NOMO-1 treated with DMSO at 0.1 percent for 48 hours (cell line): Measurements from ENCODE around the gene COMMD4.

ENCODE experiments used
- DNase-seq: peaks from one replicate; lab custom pipeline; 2025; ENCODE audit not compliant: unreplicated experiment; lab: John Stamatoyannopoulos, UW

The COMMD4 gene

GRCh38 chr15:75355369-75355768, 19.5 kb downstream of the COMMD4 start:
- no peak for DNase-seq

- DNase-seq = no peak
Observed at GRCh38 chr15:75356006-75356405, 20.1 kb downstream of the COMMD4 start.

DNA sequence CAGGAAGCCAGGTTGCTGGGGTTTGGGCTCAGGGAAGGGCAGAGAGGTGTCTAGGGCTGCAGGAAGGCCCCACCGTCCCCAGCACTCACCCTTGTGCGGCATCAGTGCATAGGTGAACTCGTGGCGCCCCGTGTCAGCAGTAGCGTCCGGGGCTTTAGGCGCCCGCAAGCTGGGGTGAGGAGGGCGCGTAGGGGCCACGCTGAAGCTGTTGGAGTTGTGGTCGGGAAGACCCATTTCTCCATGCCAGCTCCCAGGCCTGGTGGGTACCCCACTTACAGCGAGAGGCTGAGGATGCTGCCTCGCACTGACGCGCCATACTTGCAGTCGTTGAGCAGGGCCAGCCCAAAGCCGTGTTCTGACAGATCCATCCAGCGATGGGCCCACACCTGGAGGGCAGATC, 20.7 kb downstream of the COMMD4 start:
- no peak for DNase-seq

- DNase-seq = no peak
Observed at GRCh38 chr15:75357976-75358673, 22.3 kb downstream of the COMMD4 start.

- DNase-seq = no peak
Observed at GRCh38 chr15:75358771-75359536, 23.1 kb downstream of the COMMD4 start.

DNA sequence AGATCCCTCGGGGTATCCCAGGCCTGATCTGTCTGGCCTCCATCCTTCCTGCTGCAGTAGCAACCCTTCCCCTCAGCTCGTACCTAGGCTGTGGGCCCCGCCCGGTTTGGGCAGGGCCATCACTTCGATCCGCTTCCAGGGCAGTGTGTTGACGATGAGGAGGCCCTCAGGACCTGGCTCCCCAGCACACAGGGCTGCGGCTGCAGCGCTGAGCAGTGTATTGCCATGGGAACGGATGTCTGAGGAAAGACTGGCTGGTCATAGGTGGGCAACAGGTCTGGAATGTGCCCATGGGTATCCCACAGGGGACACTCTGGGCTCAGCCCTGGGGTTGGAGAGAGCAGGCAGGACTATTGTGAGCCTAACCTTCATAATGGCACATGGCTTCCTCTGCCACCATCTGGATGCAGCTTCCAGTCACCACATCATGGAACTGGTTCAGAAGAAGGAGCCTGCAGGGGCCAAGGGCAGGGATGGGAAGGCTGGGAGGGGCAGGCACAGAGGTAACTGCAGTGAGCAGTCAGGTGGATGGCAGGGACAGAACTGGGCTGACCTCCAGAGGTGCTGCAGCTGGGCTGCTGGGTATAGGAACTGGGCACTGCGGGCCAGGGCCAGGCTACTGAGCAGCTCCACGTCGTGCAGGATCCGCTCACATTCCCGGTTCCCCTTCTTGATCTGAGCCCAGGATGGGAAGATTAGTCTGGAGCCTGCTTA, 23.8 kb downstream of the COMMD4 start:
- no peak for DNase-seq

- DNase-seq = no peak
Observed at GRCh38 chr15:75360391-75360790, 24.5 kb downstream of the COMMD4 start.

DNA sequence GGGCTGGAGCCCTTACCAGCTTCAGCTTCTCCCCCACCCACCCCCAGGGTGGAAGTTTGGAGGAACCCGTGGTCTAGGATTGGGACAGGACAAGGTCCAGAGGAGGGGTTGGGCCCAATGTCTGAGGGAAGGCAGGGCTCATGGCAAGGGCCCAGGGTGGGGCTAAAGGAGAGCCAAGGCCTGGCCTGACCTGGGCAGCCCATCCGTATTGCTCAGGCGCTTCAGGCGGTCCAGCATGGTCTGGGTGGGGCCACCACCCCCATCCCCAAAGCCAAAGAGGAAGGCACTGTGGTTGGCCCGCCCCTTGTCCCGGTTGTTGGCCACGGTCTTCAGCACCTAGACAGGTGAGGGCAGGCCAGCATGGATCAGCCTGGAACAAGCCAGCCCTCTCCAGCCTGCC, 25.0 kb downstream of the COMMD4 start:
- no peak for DNase-seq

DNA sequence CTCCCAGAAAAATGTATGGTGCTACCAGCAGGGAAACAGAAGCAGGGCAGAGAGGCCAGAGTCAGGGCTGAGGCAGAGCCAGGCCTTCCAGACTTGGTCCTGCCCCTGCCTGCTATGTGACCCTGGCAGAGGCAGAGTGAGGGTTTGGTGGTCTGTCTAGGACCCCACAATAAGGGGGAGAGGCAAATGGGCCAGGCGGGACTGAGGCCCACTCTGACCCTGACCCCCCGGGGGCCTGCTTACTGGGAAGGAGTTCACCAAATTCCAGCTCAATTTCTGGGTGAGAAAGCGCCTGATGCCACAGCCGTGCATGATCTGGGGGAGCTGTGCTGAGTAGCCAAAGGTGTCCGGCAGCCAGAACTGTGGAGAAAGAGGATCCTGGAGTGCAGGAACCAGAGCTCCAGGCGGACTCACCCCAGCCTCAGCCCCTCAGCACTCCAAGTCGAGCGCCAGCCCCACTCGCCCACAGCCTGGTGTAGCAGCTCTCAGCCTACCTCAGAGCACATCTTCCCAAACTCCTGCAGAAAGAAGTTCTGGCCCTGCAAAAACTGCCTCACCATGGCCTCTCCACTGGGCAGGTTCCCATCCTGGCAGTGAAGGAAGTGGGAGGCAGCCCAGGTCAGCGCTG, 25.6 kb downstream of the COMMD4 start:
- no peak for DNase-seq

GRCh38 chr15:75361989-75362641, 26.3 kb downstream of the COMMD4 start:
- no peak for DNase-seq

GRCh38 chr15:75362642-75363249, 26.9 kb downstream of the COMMD4 start:
- no peak for DNase-seq

- DNase-seq = no peak
Observed at GRCh38 chr15:75363786-75364185, 27.9 kb downstream of the COMMD4 start.

- no peak for DNase-seq
Observed at GRCh38 chr15:75364881-75365280, 29.0 kb downstream of the COMMD4 start.

DNA sequence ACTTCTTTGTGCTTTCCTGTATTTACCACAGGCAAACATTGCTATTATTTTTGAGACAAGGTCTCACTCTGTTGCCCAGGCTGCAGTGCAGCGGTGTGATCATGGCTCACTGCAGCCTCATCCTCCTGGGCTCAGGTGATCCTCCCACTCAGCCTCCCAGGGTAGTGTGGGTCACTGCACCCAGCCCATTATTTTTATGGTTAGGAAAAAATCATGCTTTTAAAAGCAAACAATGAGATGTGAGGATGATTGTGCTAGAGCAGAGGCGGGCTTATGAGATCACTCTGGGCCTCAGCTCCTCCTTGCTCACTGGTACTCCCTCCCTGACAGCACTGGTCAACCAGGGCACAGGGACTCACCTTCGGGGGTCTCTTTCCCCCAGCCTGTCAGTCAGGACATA, 30.3 kb downstream of the COMMD4 start:
- DNase-seq = no peak

DNA sequence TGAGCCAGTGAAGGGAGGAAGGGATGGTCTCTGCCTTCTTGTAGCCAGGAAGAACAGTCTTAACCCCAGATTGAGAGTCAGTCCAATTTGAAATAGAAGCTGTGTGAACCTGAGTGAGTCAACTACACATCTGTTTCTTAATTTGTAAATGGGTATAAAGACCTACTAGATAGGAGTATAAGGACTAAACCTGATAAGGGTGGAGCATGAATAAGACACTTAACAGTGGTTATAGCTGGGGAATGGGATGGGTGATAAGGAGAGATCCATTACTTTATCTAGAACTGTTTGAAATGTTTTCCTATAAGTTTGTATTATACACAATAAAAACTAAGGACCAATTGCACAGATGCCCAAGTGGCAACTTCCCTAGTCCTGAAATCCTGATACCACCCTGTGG, 31.1 kb downstream of the COMMD4 start:
- DNase-seq = no peak

DNA sequence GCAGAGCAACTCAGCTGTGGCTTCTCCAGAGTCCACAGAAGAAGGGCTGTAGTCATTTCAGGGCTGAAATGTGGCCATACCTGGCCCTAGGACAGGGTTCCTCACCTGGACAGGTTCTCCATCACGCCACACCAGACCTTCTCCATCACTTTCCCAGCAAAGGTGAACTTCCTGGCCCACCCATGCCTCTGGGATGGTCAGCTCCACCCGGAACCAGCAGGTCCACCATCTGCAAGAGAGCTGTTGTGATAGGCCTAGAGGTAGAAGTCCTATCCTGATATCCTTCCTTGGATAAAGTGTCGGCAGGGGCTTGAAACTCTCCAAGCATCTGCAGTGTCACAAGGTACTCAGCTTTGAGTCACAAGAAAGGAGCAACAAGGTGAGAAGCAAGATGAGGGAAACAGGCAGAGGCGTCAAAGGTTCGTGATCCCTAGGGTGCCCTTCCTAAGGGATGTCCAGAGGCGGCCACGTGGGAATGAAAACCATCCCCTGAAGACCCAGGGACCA, 31.6 kb downstream of the COMMD4 start:
- DNase-seq = no peak

DNA sequence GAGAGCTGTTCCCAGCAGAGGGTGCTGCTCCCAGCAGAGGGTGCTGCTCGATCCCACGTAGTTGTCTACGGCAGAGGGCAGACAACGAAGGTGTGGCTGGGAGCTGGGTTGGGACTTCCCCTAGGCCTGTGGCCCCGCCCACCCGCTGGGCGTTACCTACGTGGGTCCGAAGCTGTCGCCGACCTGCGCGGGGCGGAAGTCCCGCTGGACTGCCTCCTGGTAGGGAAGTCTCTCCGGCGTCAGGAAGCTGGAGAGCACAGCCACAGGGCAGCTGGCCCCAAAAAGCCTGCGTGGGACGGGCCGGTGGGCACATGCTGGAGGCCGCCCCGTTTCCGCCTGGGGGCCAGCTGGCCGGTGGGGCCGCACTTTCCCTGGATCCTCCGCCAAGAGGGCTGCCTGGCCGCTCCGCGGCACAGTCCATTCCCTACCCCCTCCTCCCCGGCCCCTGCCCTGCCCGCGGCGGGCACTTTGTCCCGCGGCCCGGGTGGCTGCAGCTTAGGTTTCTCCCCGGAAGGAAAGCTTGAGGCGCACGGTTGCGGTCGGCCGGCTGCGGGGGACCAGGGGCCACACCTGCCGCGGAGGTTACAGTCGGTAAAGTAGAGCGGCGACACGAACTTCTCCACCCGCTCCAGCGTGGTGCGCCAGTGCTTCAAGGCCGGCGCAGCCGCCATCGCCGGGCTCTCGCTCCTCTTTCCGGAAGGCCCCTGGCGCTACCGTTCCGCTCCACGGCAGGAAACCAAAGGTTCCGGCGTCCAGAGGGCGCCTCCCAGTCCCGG, 32.2 kb downstream of the COMMD4 start, which contains the start of gene MAN2C1:
MAN2C1 (minus strand) TSS at position 695 of the 776 bp plus-strand sequence; CDS start at position 671, 24 bp downstream.
- DNase-seq = peak; percentile 93

DNA sequence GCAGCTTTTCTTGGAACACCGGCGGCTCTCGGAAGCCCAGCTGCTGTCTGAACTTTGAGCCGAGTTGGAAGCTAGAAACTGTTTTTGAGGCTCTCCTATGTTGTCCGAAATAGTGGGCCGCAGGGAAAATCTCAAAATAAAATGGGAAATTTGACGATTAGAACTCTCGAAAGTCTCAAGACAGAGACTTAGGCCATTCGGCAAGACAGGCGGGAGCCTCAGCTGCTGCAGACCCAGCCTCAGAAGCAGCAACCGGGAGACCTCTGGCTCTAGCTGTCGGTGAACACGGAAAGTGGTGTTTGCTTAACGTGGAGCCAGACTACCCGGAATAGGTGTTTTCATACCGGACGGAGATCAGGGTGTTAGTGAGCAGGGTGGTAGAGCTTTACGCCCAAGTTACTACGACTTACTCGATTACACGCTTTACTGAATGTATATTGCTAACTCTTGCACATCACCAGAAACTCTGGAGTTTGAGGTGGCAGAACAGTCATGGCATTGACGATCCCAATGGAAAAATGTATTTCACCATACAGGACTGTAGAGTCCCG, 32.9 kb downstream of the COMMD4 start:
- no peak for DNase-seq

DNA sequence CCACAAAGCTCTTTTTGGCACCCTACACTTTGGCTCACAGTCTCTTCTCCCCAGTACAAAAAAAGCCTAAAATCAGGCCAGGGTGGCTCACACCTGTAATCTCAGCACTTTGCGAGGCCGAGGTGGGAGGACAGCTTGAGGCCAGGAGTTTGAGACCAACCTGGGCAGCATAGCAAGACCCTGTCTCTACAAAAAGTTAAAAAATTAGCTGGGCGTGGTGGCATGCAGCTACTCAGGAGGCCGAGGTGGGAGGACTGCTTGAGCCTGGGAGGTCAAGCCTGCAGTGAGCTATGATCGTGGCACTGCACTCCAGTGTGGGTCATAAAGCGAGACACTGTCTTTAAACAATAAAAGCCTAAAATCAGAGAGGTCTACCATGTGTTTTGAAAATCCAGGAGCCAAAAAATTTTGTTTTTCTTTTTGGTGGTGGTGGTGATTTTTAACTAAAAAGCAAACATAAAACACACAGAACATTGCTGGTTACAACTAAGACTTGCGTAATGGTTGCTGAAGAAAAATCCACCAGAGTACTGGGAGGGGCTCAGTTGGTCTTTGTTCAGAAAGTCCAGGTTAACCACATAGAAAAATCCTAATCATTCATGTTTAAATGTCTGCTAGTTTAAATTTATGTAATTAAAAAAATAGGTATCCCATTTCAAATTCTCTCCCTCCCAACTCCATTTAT, 34.2 kb downstream of the COMMD4 start:
- DNase-seq = no peak
